Measurements from ENCODE around the gene GPR75.

GPR75 gene
- 1.9 to 2.3 (median 2.0) reads per million in 3 experiments for total RNA-seq

DNA sequence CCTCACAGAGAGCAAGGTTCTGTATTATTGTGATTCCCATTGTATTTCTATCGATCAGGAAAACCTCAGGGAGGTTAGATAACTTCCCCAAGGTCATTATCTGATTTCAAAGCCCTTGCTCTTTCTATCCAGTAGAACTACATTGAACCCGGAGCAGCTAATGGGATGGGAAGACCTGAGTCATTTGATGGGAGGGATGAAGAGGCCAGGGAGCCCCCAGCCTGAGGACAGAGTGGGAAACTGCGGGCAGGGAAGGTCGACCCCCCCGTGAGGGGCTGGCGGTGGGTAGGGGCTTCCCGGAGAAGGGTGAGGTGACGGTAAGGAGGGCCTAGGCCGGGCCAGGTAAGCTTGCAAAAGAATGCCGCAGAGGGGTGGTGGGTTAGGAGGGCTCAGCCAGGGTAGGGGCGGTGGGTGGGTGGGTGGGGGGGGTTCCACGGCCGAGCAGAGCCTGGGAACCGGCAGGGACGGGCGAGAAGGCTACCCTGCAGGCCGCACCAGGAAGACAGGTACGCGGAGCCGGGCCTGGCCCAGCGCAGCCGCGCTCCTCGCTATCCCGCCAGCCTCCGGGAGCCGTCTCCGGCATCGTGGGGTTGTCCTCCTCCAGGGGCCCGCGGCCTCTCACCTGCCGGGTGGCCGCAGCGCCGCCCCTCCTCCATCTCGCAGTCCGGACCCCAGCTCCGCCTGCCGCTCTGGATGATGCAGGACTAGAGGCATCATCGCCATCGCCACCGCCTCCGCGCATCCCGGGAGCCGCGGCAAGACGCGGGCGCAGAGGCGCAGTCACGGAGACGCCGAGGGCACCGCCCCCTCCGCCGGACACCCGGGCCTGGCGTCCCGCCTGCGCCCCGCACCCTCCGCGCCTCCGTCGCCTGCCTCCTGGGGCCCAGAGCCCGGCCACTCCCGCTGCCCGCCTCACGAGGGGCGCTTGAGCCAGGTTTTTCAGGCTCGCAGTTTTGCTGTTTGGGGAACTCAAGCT lies at the start of gene GPR75:
TSS of gene GPR75 (minus strand) at position 762 of the 976 bp plus-strand sequence. CDS start 5,211 bp downstream, outside the sequence.
- DNase-seq: no peak

DNA sequence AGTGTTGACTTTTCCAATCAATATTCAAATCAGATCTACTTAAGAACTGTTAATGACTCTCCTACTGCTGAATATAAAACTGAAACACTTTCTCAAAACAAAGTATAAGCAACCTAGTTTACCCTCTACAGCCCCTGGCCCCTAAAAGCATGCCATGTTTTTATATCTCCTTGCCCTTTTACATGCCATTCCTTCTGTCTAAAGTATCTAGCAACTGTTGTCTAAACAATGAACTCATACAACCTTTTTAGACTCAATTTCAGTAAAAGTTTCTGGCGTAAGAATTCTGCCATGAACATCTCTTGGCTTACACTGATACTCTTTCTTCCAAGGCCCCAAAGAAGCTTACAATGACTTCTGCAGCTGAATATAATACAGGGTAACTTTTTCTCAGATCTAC lies 47.8 kb upstream of the GPR75 start:
- DNase-seq: no peak

DNA sequence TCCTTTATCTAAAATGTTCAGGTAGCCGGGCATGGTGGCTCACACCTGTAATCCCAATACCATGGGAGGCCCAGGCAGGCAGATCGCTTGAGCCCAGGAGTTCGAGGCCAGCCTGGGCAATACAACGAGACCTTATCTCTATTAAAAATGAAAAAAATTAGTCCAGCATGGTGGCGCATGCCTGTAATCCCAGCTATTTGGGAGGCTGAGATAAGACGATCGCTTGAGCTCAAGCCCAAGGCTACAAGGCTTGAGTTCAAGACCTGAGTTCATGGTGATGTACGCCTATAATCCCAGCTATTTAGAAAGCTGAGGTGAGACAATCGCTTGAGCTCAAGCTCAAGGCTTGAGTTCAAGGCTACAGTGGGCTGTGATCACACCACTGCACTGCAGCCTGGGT lies 45.6 kb upstream of the GPR75 start:
- DNase-seq: no peak

DNA sequence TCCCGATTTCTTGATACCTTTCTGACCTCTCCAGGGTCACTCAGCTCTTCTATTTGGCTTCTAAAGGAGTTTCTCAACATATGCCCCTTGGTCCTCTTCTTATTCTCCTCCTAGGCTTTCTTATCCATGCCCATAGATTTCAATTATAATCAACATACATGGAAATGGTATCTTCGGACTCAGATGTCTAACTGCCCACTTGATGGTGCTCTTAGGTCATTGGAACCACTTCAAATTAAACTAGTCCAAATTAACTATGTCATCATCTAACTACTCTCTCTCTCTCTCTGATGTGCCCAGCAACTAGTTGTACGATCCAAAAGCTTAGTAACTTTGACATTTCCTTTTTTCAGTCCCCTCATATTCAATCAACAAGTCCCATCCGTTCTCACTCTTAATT lies 43.2 kb upstream of the GPR75 start:
- no peak for DNase-seq

DNA sequence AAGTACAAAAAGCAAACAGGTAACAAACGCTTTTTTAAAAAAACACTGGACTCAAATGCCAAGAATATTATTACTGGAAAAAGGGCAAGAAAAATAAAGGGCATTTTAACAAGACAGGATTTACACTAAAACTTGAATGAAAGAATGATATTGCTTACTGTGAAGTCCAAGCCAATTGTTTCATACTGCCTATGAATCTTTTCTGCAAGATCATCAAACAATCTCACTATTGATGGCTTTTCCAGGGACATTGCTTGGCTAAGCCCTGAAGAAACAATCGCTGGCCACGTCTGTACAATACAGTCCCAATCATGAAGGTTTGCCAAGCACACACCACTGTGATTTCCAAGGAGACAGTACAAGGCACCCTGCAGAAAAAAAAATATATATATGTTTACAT lies 41.4 kb upstream of the GPR75 start:
- DNase-seq: no peak

DNA sequence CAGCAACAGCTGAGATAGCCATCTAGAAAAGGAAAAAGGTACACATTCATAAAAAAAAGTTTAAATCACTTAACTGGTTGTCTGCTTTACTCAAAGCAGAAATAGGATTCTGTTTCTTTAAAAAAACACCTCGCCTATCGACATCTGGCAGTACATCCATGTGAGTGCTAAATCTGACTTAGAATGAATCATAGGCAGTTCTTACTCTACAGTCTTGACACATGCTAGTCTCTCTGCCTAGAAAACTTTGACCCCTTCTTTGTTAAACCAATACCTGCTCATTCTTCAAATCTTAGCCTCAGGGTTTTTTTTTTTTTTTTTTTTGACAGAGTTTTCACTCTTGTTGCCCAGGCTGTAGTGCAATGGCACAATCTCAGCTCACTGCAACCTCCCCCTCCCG lies 37.1 kb upstream of the GPR75 start:
- no peak for DNase-seq

DNA sequence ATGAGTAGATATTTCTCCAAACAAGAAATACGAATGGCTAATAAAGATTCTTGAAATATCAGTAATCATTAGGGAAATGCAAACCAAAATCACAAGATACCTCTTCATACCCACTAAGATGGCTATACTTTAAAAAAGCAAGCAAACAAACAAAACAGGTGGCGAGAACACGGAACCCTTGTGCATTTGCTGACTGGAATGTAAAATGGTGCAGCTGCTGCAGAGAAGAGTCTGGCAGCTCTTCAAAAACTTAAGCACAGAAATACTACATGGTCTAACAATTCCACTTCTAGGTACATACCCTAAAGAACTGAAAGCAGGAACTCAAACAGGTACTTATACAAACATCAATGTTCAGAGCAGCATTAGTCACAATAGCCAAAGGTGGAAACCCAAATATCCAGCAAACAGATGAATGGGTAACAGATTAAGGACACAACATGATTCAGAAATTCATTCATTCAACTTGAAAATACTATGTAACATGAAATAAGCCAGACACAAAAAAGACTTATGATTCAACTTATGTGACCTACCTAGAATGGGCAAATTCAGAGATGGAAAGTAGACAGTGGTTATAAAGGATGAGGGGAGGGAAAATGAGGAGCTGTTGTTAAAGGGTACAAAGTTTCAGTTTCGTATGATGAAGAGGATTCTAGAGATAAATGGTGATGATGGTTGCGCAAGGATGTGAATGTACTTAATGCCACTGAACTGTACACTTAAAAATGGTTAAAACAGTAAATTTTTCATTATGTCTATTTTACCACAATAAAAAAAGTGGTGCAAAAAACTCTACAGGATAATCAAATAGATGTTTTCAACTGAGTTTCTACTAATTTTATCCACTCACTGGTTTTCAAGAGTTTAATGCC lies 26.9 kb upstream of the GPR75 start:
- no peak for DNase-seq

DNA sequence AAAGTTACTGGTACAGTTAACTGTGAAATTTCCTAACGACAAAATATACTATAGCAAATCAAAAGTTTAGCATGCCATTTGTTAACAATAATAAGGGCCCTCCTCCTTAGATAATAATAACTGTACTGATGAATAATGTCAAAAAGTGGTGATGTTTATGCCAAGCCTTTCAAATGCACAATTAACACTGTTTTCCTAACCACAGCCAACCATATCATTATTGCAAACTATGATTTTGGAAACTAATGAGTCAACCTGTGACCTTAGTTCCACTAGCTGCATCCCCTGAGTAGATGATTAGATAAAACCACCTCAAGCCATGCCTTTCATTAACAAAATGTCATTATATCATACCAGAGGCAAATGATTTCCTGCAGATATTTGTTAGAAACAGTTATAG lies 25.1 kb upstream of the GPR75 start:
- DNase-seq: no peak

DNA sequence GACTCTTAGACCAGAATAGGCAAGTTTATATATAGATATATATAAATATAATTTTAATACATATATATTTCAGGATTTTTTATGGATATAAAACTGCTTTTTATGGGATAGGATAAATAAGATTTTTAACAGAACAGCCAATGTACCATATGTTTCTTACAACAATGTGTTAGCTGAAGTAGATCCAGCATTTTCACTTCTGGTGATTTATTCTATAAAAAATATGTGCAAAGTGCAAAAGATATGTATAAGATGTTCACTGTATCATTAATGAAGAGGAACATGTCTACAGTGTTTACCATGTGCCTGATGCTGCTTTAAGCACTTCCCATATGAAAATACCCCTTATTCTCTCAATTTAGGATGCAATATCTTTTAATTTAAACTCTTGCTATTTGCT lies 22.2 kb upstream of the GPR75 start:
- no peak for DNase-seq

DNA sequence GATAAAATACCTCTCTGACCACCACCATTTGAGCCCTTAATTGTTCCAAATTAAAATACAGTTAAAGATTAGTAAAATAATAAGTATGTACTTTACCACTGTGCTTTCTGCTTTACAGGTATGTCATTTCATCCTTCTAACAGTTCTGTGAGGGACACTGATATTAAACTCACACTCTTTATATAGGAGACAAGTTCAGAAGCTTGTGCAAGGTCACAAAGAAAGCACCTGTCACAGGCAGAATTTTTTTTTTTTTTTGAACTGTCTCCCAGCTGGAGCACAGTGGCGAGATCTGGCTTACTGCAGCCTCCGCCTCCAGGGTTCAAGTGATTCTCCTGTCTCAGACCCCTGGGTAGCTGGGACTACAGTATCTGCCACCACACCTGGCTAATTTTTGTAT lies 21.6 kb upstream of the GPR75 start:
- no peak for DNase-seq

DNA sequence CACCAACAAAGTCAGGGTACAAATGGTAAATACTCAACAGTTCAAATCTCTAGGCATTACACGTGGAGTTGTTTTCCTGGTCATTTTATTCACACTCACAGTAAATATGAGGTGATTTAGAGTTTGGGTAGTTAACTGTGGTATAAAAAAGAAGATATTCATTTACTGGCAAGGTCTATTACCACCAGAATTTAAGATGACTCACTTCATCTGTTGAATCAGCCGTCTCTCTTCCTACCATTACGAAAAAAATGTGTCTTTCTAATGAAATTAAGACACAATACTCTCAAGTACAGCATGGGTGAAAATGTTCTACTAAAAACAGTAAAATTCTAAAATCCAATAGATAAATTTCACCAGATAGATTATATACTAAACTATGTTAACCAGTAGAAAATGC lies 21.0 kb upstream of the GPR75 start:
- no peak for DNase-seq

DNA sequence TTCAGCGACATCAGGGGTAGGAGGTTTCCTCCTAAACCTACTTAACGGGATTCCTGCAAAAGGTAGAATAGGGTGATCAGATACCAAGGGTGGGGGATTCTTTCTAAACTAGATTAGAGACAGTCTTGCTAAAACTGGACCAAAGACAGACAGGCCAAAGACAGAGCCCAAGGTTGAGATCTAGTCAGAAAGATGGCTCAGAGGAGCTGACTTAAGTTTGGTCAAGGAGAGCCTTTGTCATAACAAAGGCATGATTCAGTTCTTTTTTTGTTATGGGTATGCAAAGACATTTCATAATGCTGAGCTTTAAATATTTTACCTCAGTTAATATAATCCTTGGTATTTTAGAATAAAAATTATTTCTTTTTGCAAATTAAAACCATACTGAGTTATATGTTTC lies 17.8 kb upstream of the GPR75 start:
- no peak for DNase-seq

DNA sequence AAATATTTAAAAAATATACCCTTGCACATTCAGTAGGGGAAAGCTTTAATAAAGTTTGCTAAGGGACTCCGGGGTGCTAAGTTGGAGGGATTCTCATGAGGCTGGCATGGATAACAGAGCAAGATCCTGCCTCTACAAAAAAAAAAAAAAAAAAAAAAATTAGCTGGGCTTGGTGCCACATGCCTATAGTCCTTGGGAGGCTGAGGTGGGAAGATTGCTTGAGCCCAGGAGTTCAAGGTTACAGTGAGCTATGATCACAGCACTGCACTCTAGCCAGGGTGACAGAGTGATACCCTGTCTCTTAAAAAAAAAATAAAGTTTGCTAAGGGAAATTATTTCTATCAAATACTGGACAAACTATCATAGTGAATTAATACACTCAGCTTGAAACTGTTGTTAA lies 17.3 kb upstream of the GPR75 start:
- DNase-seq: no peak

DNA sequence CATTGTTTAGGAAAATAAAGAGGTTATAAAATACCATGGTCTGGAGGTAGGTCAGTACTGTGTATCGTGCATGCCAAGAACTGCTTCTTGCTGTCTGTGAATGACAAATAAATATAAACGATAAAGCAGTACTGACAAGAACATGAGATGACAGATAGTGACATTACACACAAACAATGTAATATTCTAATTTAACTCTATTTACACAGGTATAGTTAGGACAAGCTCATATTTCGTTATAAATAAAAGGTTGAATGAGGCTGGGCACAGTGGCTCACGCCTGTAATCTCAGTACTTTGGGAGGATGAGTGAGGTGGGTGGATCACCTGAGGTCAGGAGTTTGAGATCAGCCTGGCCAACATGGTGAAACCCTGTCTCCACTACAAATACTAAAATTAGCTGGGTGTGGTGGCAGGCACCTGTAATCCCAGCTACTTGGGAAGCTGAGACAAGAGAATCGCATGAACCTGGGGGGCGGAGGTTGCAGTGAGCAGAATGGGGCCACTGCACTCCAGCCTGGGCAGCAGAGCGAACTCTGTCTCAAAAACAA lies 14.7 kb upstream of the GPR75 start:
- DNase-seq: no peak

DNA sequence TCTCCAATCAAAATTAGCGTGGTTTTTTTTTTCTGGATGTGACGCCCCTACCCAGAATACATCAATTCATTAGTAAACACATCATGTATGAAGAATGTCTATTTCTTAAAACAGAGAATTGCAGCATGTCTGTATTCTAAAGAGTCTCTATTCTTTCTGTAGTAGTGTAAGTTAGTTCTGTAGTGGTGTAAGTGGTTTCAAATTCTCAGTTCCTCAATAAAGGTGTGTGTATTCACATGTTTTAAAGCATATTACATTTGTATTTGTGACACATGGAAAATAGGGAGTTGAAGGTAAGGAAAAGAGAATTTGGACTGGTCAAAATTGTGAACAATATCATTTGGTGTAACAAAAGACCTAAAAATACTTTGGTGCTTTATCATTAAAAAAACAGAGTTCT lies 8.0 kb upstream of the GPR75 start:
- no peak for DNase-seq

DNA sequence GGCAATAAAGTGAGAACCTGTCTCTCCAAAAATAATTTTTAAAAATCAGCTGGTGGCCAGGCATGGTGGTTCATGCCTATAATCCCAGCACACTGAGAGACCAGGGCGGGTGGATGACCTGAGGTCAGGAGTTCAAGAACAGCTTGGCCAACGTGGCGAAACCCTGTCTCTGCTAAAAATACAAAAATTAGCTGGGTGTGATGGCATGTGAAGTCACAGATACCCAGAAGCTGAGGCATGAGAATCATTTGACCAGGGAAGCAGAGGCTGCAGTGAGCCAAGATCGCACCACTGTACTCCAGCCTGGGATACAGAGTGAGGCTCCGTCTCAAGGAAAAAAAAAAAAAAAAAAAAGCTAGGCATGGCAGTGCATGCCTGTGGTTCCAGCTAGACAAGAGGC lies 7.4 kb upstream of the GPR75 start:
- DNase-seq: no peak

DNA sequence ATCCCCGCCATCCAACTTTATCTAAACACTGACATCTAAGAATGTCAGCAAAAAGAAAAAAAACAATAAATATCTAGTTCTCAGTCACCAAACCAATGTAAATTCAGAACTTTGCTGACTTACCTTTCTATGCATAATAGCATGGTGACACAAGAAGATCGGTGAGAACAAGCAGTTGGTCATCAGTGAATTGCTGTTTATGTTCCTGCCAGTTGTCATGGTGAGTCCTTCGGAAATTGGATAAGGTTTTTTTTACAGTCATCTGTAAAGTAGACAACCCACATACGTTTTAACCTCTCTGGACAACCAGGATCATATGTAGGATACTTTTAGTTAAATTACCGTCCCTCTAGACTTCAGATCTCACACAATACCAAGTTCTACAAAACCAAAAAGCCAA lies 6.2 kb upstream of the GPR75 start:
- no peak for DNase-seq

DNA sequence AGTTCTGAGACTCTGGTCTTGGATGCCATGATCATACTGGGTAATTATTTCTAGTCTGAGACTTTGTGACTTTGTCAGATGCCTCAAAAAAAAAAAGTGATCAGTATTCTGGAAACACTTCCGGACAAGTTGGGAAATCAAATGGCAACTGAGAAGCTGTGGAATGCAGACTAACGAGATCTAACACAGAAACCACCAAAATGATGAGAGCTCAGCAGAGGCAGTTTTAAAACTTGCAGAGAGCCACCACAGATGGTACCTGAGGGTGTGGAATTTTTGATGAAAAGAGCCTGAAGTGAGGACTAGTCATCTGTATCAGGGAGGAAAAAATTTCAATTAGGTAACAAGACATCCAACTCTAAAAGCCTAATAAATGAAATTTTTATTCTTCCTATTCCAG lies 5.5 kb upstream of the GPR75 start:
- DNase-seq: no peak

DNA sequence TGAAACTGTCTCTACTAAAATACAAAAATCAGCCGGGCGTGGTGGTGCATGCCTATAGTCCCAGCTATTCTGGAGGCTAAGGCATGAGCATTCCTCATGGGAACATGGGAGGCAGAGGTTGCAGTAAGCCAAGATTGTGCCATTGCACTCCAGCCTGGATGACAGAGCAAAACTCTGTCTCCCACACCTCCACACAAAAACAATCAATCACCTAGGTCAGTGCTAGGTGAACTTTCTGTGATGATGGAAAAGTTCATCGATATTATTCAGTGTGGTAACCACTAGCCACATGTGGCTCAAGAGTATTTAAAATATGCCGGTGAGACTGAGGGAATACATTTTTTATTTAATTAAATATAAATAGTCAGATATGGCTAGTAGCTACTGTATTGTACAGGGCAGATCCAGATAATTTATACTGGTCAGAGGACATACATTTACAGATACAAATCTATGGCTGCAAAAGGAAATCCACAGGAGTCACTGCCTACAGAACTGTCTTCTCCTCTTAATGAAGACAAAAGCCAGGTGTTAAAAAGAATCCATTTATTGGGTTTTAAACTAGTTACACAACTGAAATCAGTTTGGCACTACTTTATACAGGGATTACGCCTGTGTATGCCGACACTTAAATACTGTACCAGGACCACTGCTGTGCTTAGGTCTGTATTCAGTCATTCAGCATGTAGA lies 3.9 kb upstream of the GPR75 start:
- DNase-seq: no peak

DNA sequence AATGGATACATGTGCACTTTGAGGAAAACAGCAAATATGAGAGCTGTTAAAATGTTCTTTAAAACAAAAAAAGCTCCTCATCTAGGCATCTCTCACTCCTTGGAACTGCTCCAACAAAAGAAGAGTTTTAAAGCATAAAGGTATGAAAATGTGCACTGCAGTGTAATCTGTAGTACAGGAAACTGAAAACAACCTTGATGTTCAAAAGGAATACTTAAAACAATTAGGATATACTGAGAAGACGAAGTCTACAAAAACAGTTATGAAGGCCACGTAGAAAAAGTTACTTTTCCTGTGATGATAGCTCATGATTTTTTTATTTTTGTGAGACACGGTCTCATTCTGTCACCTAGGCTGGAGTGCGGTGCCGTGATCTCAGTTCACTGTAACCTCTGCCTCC lies 2.1 kb upstream of the GPR75 start:
- DNase-seq: no peak

DNA sequence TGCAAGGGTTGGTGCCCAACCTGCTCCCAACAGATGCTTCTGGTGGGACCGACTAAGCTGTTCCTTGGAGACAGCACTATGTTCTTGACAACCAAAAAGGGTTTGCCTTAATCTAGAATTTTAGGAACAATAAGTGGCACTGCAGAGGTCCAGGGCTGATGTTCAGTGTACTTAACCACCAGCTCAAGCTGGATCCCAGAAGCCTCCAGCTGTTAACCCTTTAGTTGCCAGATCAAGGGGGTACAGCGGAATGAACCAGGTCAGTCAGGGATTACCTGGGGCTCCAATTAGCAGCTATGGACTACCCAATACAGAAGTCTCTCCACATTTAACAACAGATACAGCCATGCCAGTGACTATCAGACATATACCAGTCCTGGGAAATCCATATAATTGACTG lies 3.5 kb downstream of the GPR75 start:
- no peak for DNase-seq

DNA sequence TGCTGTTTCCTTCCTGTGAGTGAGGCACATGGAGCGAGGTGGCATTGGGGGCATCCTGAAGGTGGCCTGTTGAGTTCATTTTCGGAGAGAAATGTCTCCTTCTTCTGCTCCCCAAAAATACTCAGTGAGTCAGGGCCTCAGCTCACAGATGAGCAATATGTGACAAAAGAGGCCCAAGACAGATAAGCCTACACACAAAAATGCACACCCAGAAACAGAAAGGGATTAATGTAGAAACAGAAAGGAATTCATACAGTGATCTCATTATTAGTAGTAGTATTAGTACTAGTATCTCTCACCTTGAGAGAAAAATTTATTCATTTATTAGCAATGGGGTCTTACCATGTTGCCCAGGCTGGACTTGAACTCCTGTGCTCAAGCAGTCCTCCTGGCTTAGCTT lies 5.1 kb downstream of the GPR75 start:
- no peak for DNase-seq

DNA sequence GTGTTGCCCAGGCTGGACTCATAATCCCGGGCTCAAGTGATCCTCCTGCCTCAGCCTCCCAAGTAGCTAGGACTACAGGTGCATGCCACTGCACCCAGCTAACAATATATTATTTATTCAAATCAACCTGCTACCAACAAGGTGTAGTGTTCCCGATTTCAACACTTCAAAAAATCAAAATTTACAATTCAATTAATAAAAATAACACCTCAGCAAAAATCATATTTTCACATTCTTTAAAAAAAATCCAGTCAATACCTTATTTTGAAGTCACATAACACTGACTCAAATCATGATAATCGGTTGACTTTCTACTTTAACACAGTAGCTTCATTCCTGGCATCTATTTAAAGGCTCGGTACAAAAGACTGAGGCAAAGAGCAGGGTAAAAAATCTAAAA lies 7.2 kb downstream of the GPR75 start:
- DNase-seq: no peak
